H1 (cell line): ENCODE data around the gene GPR68.

Experiments used
- CBX5 ChIP-seq: fragments of 300-800, 300-1000 bp; sonication (generic); IDR thresholded peaks from 2 replicates; pipeline ENCODE4 v1.7.1; 2016; ENCODE audit warnings: antibody characterized with exemption, low read length, low read depth
- CTCF ChIP-seq, 3 experiments: IDR thresholded peaks; 1 replicate in 2 of 3; 2 replicates in 1 of 3; pipeline versions ENCODE4 v1.5.1 to v1.6.1; 2011; ENCODE audit warnings: low read length in 3 of 3, mild to moderate bottlenecking in 3 of 3, inconsistent platforms in 2 of 3, low read depth in 1 of 3, moderate library complexity in 1 of 3; ENCODE audit not compliant: insufficient read depth in 1 of 3; ENCODE audit errors: control extremely low read depth in 1 of 3
- EP300 ChIP-seq, 2 experiments: IDR thresholded peaks; 1 replicate in 1 of 2; 2 replicates in 1 of 2; pipeline ENCODE4 v1.6.1; 2011 to 2012; ENCODE audit warnings: low read depth in 2 of 2, low read length in 2 of 2, mild to moderate bottlenecking in 2 of 2, borderline replicate concordance in 1 of 2, inconsistent platforms in 1 of 2, moderate library complexity in 1 of 2
- EZH2 ChIP-seq: fragments of 200-600 bp; sonication (generic); IDR thresholded peaks from 2 replicates; pipeline ENCODE4 v1.7.1; 2012; ENCODE audit warnings: low read depth, mild to moderate bottlenecking, moderate library complexity, low read length, inconsistent platforms; ENCODE audit not compliant: severe bottlenecking
- MAX ChIP-seq: IDR thresholded peaks from 2 replicates; pipeline ENCODE4 v1.6.1; 2012; ENCODE audit warnings: inconsistent platforms
- PHF8 ChIP-seq: fragments of 200-600 bp; sonication (generic); conservative IDR thresholded peaks from 2 replicates; pipeline ENCODE4 v1.7.1; 2012; ENCODE audit warnings: low read depth, mild to moderate bottlenecking, inconsistent platforms, low read length, moderate library complexity
- POLR2AphosphoS5 ChIP-seq: IDR thresholded peaks from 2 replicates; pipeline ENCODE4 v1.6.1; 2011; ENCODE audit warnings: low read depth, low read length
- RFX5 ChIP-seq: IDR thresholded peaks from 2 replicates; pipeline ENCODE4 v1.6.1; 2011; ENCODE audit warnings: low read depth, low read length, improper control_type of control experiment, borderline replicate concordance
- ZNF274 ChIP-seq: IDR thresholded peaks from 2 replicates; pipeline ENCODE4 v1.7.0; 2012; ENCODE audit warnings: low read length, borderline replicate concordance; ENCODE audit errors: extremely low read depth

- TF ChIP-seq MAX (no peak), CTCF (IDR thresholded peaks at IDR 0.05; ENCODE audit: control extremely low read depth in 1 of 3, insufficient read depth in 1 of 3, low read depth in 1 of 3, low read length in 3 of 3) (no peak), RFX5 (no peak), PHF8 (no peak), ZNF274 (no peak), EP300 (IDR thresholded peaks at IDR 0.05; ENCODE audit: borderline replicate concordance in 1 of 2, low read depth in 2 of 2, low read length in 2 of 2) (no peak), POLR2AphosphoS5 (no peak), EZH2 (no peak), CBX5 (no peak)
These were observed 1.9 kb downstream of the GPR68 start for GRCh38 chr14:91242635-91243034.
